Measurements from ENCODE around the gene SMARCA5.
A peak's percentile ranks its signal among the peaks of the same experiment; 100 is the strongest.
"Not testable (repeated sequence)": the region's sequence is repeated elsewhere in the genome, so short reads cannot be mapped to it uniquely, and the experiment has no call there.

The SMARCA5 gene

GRCh38 chr4:143514169-143514495, 630 bp downstream of the SMARCA5 start:
- H3K36me3 ChIP-seq (ENCODE audit: control insufficient read depth in 4 of 4, insufficient read depth in 4 of 4, low read length in 3 of 4) = peaks cover 0 to 19% (median 7%) of the 10 kb centered on the region in 4 experiments
- peaks cover 13 to 28% (median 19%) of the 10 kb centered on the region in 4 experiments for H3K4me1 ChIP-seq (ENCODE audit: control extremely low read depth in 1 of 4, control insufficient read depth in 4 of 4, insufficient read depth in 4 of 4, low read length in 3 of 4)
- ChIA-PET CTCF (no interaction called here), POLR2A (interaction anchor here (0.5 to 1.4 kb wide), 3 partner anchors 11 to 677 kb away, joined by 3 to 10 read pairs (median 4); no protein-coding TSS in a partner anchor)
- no peak for DNase-seq
- H3K27me3 ChIP-seq (replicated peaks in 2 of 5; ENCODE audit: control insufficient read depth in 4 of 5, insufficient read depth in 5 of 5, low read length in 4 of 5) = no peaks in the 10 kb centered on the region
- no peaks in the 10 kb centered on the region for H3K9me3 ChIP-seq (ENCODE audit: control extremely low read depth in 1 of 5, control insufficient read depth in 4 of 5, insufficient read depth in 2 of 5, low read depth in 1 of 5, low read length in 4 of 5)
- peak overlapping the region; percentile 76 to 100 (median 99) for H3K4me3 ChIP-seq (ENCODE audit: control insufficient read depth in 1 of 7, extremely low read depth in 1 of 7, insufficient read depth in 4 of 7, low read depth in 2 of 7, low read length in 6 of 7)
- peak overlapping the region; percentile 96 to 98 for H3K27ac ChIP-seq (ENCODE audit: insufficient read depth in 1 of 2, low read depth in 1 of 2, low read length in 2 of 2, poor library complexity in 1 of 2, severe bottlenecking in 2 of 2)
- 0% methylated on average over 9 of the region's 13 CpGs for WGBS (ENCODE audit: insufficient coverage)

GRCh38 chr4:143514497-143514896, 995 bp downstream of the SMARCA5 start:
- ChIA-PET CTCF (interaction anchor here (1.2 kb wide), 1 partner anchor 120 kb away, joined by 3 read pairs; no protein-coding TSS in a partner anchor), POLR2A (interaction anchor here (0.5 to 1.4 kb wide), 4 partner anchors 12 to 677 kb away, joined by 3 to 10 read pairs (median 4); no protein-coding TSS in a partner anchor)
- no peaks in the 10 kb centered on the region for H3K9me3 ChIP-seq (ENCODE audit: control extremely low read depth in 1 of 5, control insufficient read depth in 4 of 5, insufficient read depth in 2 of 5, low read depth in 1 of 5, low read length in 4 of 5)
- 0% methylated on average over 6 of the region's 18 CpGs for WGBS (ENCODE audit: insufficient coverage)
- H3K27me3 ChIP-seq (replicated peaks in 2 of 5; ENCODE audit: control insufficient read depth in 4 of 5, insufficient read depth in 5 of 5, low read length in 4 of 5) = no peaks in the 10 kb centered on the region
- DNase-seq = peak; percentile 33 to 63 (median 51)
- H3K27ac ChIP-seq (ENCODE audit: insufficient read depth in 1 of 2, low read depth in 1 of 2, low read length in 2 of 2, poor library complexity in 1 of 2, severe bottlenecking in 2 of 2) = peak overlapping the region; percentile 96 to 98
- peak overlapping the region; percentile 76 to 100 (median 99) for H3K4me3 ChIP-seq (ENCODE audit: control insufficient read depth in 1 of 7, extremely low read depth in 1 of 7, insufficient read depth in 4 of 7, low read depth in 2 of 7, low read length in 6 of 7)
- H3K36me3 ChIP-seq (ENCODE audit: control insufficient read depth in 4 of 4, insufficient read depth in 4 of 4, low read length in 3 of 4) = peaks cover under 1 to 22% (median 10%) of the 10 kb centered on the region in 4 experiments
- peaks cover 13 to 28% (median 19%) of the 10 kb centered on the region in 4 experiments for H3K4me1 ChIP-seq (ENCODE audit: control extremely low read depth in 1 of 4, control insufficient read depth in 4 of 4, insufficient read depth in 4 of 4, low read length in 3 of 4)

- peak overlapping the region; percentile 96 to 98 for H3K27ac ChIP-seq (ENCODE audit: insufficient read depth in 1 of 2, low read depth in 1 of 2, low read length in 2 of 2, poor library complexity in 1 of 2, severe bottlenecking in 2 of 2)
- H3K27me3 ChIP-seq (replicated peaks in 2 of 5; ENCODE audit: control insufficient read depth in 4 of 5, insufficient read depth in 5 of 5, low read length in 4 of 5) = no peaks in the 10 kb centered on the region
- 47% methylated on average over 5 of the region's 5 CpGs for WGBS (ENCODE audit: insufficient coverage)
- H3K36me3 ChIP-seq (ENCODE audit: control insufficient read depth in 4 of 4, insufficient read depth in 4 of 4, low read length in 3 of 4) = peaks cover 4 to 26% (median 13%) of the 10 kb centered on the region in 4 experiments
- ChIA-PET POLR2A (interaction anchor here (0.6 to 1.4 kb wide), 2 partner anchors 12 to 422 kb away, joined by 5 to 10 read pairs; no protein-coding TSS in a partner anchor), CTCF (interaction anchor here (1.2 kb wide), 1 partner anchor 121 kb away, joined by 3 read pairs; no protein-coding TSS in a partner anchor)
- H3K9me3 ChIP-seq (ENCODE audit: control extremely low read depth in 1 of 5, control insufficient read depth in 4 of 5, insufficient read depth in 2 of 5, low read depth in 1 of 5, low read length in 4 of 5) = no peaks in the 10 kb centered on the region
- no peak for DNase-seq
- H3K4me3 ChIP-seq (ENCODE audit: control insufficient read depth in 1 of 7, extremely low read depth in 1 of 7, insufficient read depth in 4 of 7, low read depth in 2 of 7, low read length in 6 of 7) = peak overlapping the region; percentile 76 to 100 (median 99)
- H3K4me1 ChIP-seq (ENCODE audit: control extremely low read depth in 1 of 4, control insufficient read depth in 4 of 4, insufficient read depth in 4 of 4, low read length in 3 of 4) = peaks cover 13 to 28% (median 19%) of the 10 kb centered on the region in 4 experiments
These were observed 1.4 kb downstream of the SMARCA5 start for GRCh38 chr4:143514901-143515300.

- ChIA-PET CTCF (no interaction called here), POLR2A (no interaction called here)
These were observed 2.4 kb downstream of the SMARCA5 start for GRCh38 chr4:143515905-143516304.

GRCh38 chr4:143517764-143518163, 4.3 kb downstream of the SMARCA5 start:
- ChIA-PET CTCF (interaction anchor here (1.0 to 2.0 kb wide), 2 partner anchors 14 to 1583 kb away, joined by 3 to 6 read pairs; no protein-coding TSS in a partner anchor), POLR2A (no interaction called here)
- Histone ChIP-seq H3K36me3 (ENCODE audit: control insufficient read depth in 4 of 4, insufficient read depth in 4 of 4, low read length in 3 of 4) (peaks cover 10 to 47% (median 30%) of the 10 kb centered on the region in 4 experiments), H3K27ac (ENCODE audit: insufficient read depth in 1 of 2, low read depth in 1 of 2, low read length in 2 of 2, poor library complexity in 1 of 2, severe bottlenecking in 2 of 2) (no peak overlapping the region), H3K9me3 (ENCODE audit: control extremely low read depth in 1 of 5, control insufficient read depth in 4 of 5, insufficient read depth in 2 of 5, low read depth in 1 of 5, low read length in 4 of 5) (no peaks in the 10 kb centered on the region), H3K4me1 (ENCODE audit: control extremely low read depth in 1 of 4, control insufficient read depth in 4 of 4, insufficient read depth in 4 of 4, low read length in 3 of 4) (peaks cover 9 to 21% (median 16%) of the 10 kb centered on the region in 4 experiments), H3K4me3 (ENCODE audit: control insufficient read depth in 1 of 7, extremely low read depth in 1 of 7, insufficient read depth in 4 of 7, low read depth in 2 of 7, low read length in 6 of 7) (no peak overlapping the region), H3K27me3 (replicated peaks in 2 of 5; ENCODE audit: control insufficient read depth in 4 of 5, insufficient read depth in 5 of 5, low read length in 4 of 5) (no peaks in the 10 kb centered on the region)
- DNase-seq = no peak
- WGBS (ENCODE audit: insufficient coverage) = no CpG with 5 or more reads among the region's 2 CpGs

More at GRCh38 chr4:143515905-143516304, 2.4 kb downstream of the SMARCA5 start:
- peaks cover 7 to 31% (median 19%) of the 10 kb centered on the region in 4 experiments for H3K36me3 ChIP-seq (ENCODE audit: control insufficient read depth in 4 of 4, insufficient read depth in 4 of 4, low read length in 3 of 4)
- H3K27me3 ChIP-seq (replicated peaks in 2 of 5; ENCODE audit: control insufficient read depth in 4 of 5, insufficient read depth in 5 of 5, low read length in 4 of 5) = no peaks in the 10 kb centered on the region
- H3K4me3 ChIP-seq (ENCODE audit: control insufficient read depth in 1 of 7, extremely low read depth in 1 of 7, insufficient read depth in 4 of 7, low read depth in 2 of 7, low read length in 6 of 7) = peak overlapping the region in 2 of 7 experiments; percentile 76 to 99
- no peak for DNase-seq
- H3K9me3 ChIP-seq (ENCODE audit: control extremely low read depth in 1 of 5, control insufficient read depth in 4 of 5, insufficient read depth in 2 of 5, low read depth in 1 of 5, low read length in 4 of 5) = no peaks in the 10 kb centered on the region
- H3K4me1 ChIP-seq (ENCODE audit: control extremely low read depth in 1 of 4, control insufficient read depth in 4 of 4, insufficient read depth in 4 of 4, low read length in 3 of 4) = peaks cover 13 to 28% (median 19%) of the 10 kb centered on the region in 4 experiments
- H3K27ac ChIP-seq (ENCODE audit: insufficient read depth in 1 of 2, low read depth in 1 of 2, low read length in 2 of 2, poor library complexity in 1 of 2, severe bottlenecking in 2 of 2) = no peak overlapping the region

GRCh38 chr4:143524211-143524610, 10.7 kb downstream of the SMARCA5 start:
- Histone ChIP-seq H3K4me1 (ENCODE audit: control extremely low read depth in 1 of 4, control insufficient read depth in 4 of 4, insufficient read depth in 4 of 4, low read length in 3 of 4) (no peaks in the 10 kb centered on the region), H3K36me3 (ENCODE audit: control insufficient read depth in 4 of 4, insufficient read depth in 4 of 4, low read length in 3 of 4) (peaks cover 26 to 78% (median 59%) of the 10 kb centered on the region in 4 experiments), H3K4me3 (ENCODE audit: control insufficient read depth in 1 of 7, extremely low read depth in 1 of 7, insufficient read depth in 4 of 7, low read depth in 2 of 7, low read length in 6 of 7) (no peak overlapping the region), H3K27ac (ENCODE audit: insufficient read depth in 1 of 2, low read depth in 1 of 2, low read length in 2 of 2, poor library complexity in 1 of 2, severe bottlenecking in 2 of 2) (no peak overlapping the region), H3K9me3 (ENCODE audit: control extremely low read depth in 1 of 5, control insufficient read depth in 4 of 5, insufficient read depth in 2 of 5, low read depth in 1 of 5, low read length in 4 of 5) (no peaks in the 10 kb centered on the region), H3K27me3 (replicated peaks in 2 of 5; ENCODE audit: control insufficient read depth in 4 of 5, insufficient read depth in 5 of 5, low read length in 4 of 5) (no peaks in the 10 kb centered on the region)
- WGBS (ENCODE audit: insufficient coverage) = 97% methylated on average over 4 of the region's 4 CpGs
- no peak for DNase-seq
- ChIA-PET POLR2A (no interaction called here), CTCF (no interaction called here)

GRCh38 chr4:143528046-143528445, 14.5 kb downstream of the SMARCA5 start:
- H3K36me3 ChIP-seq (ENCODE audit: control insufficient read depth in 4 of 4, insufficient read depth in 4 of 4, low read length in 3 of 4) = peaks cover 32 to 82% (median 63%) of the 10 kb centered on the region in 4 experiments
- H3K4me1 ChIP-seq (ENCODE audit: control extremely low read depth in 1 of 4, control insufficient read depth in 4 of 4, insufficient read depth in 4 of 4, low read length in 3 of 4); H3K4me3 ChIP-seq (ENCODE audit: control insufficient read depth in 1 of 7, extremely low read depth in 1 of 7, insufficient read depth in 4 of 7, low read depth in 2 of 7, low read length in 6 of 7); H3K27ac ChIP-seq (ENCODE audit: insufficient read depth in 1 of 2, low read depth in 1 of 2, low read length in 2 of 2, poor library complexity in 1 of 2, severe bottlenecking in 2 of 2); POLR2A ChIA-PET; H3K9me3 ChIP-seq (ENCODE audit: control extremely low read depth in 1 of 5, control insufficient read depth in 4 of 5, insufficient read depth in 2 of 5, low read depth in 1 of 5, low read length in 4 of 5); H3K27me3 ChIP-seq (replicated peaks in 2 of 5; ENCODE audit: control insufficient read depth in 4 of 5, insufficient read depth in 5 of 5, low read length in 4 of 5); DNase-seq: not testable (repeated sequence)
- 100% methylated on average over 3 of the region's 4 CpGs for WGBS (ENCODE audit: insufficient coverage)
- CTCF ChIA-PET = interaction anchor here (0.7 to 5.0 kb wide), 3 partner anchors 19 to 577 kb away, joined by 3 to 27 read pairs (median 4); no protein-coding TSS in a partner anchor
